ENCODE data around the gene KL. TPM values are rescaled to one million over a fixed set of nuclear protein-coding genes. Genes with fewer than 3 reads are reported as not detected.

The KL gene
- total and polyA plus RNA-seq, 2 of the 8 experiments (the other 6 are each of a cell fraction or from before 2014, with no cell fraction given), result 0.02 TPM; not detected in 1

DNA sequence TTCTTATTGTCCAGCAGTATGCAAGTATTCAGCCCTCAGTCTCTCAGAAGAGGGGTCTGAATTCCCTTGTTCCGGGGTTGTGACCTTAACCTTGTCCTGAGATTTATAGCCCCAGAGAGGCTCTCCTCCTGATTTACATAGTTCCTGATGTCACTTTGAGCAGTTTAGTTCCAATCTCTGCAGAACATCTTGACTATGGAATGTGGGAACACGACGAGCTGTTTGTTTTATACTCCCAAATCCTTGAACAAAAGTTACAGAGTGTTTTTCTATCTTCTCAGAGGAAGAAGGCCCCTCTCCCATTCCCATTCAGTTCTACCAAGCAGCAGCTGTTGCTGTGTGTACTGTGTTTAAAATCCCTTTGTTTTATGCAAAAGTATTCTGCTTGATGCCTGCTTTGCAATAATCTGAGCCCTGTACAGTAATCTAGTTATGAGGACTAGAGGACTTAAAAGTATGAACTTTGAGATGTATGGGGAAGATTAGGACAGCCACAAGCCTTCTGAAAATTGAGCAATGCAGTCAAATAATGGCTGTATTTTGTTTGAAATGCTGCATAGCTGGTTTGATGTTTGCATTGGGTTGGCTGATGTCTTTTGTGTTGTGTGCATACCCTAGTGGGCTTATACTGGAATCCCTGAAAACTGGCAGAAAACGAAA is 74.7 kb downstream of the KL start (continued):
- TF ChIP-seq, protein P1, sequence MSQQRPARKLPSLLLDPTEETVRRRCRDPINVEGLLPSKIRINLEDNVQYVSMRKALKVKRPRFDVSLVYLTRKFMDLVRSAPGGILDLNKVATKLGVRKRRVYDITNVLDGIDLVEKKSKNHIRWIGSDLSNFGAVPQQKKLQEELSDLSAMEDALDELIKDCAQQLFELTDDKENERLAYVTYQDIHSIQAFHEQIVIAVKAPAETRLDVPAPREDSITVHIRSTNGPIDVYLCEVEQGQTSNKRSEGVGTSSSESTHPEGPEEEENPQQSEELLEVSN (IDR thresholded peaks at IDR 0.05), result no peak
- TF ChIP-seq, protein P2, sequence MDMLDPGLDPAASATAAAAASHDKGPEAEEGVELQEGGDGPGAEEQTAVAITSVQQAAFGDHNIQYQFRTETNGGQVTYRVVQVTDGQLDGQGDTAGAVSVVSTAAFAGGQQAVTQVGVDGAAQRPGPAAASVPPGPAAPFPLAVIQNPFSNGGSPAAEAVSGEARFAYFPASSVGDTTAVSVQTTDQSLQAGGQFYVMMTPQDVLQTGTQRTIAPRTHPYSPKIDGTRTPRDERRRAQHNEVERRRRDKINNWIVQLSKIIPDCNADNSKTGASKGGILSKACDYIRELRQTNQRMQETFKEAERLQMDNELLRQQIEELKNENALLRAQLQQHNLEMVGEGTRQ (IDR thresholded peaks at IDR 0.05; ENCODE audit: low read length), result no peak
- no peak for TF ChIP-seq CBX8 (IDR thresholded peaks at IDR 0.05; ENCODE audit: borderline replicate concordance, low read depth, low read length)
- TF ChIP-seq GABPA (IDR thresholded peaks at IDR 0.05; ENCODE audit: borderline replicate concordance, insufficient read depth, low read length), result no peak
- no peak for TF ChIP-seq POLR2AphosphoS5 (IDR thresholded peaks at IDR 0.05; ENCODE audit: low read depth, low read length)
- no peak for TF ChIP-seq CHD1 (IDR thresholded peaks at IDR 0.05; ENCODE audit: low read depth, low read length)
- no peak for TF ChIP-seq CTBP2 (IDR thresholded peaks at IDR 0.05; ENCODE audit: borderline replicate concordance, insufficient read depth, insufficient read length, low read length)
- TF ChIP-seq NRF1 (IDR thresholded peaks at IDR 0.05; ENCODE audit: low read depth, low read length), result no peak
- TF ChIP-seq, protein P3, sequence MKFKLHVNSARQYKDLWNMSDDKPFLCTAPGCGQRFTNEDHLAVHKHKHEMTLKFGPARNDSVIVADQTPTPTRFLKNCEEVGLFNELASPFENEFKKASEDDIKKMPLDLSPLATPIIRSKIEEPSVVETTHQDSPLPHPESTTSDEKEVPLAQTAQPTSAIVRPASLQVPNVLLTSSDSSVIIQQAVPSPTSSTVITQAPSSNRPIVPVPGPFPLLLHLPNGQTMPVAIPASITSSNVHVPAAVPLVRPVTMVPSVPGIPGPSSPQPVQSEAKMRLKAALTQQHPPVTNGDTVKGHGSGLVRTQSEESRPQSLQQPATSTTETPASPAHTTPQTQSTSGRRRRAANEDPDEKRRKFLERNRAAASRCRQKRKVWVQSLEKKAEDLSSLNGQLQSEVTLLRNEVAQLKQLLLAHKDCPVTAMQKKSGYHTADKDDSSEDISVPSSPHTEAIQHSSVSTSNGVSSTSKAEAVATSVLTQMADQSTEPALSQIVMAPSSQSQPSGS (IDR thresholded peaks at IDR 0.05; ENCODE audit: low read length), result no peak
